ENCODE data around the gene BMPR1A.

DNA sequence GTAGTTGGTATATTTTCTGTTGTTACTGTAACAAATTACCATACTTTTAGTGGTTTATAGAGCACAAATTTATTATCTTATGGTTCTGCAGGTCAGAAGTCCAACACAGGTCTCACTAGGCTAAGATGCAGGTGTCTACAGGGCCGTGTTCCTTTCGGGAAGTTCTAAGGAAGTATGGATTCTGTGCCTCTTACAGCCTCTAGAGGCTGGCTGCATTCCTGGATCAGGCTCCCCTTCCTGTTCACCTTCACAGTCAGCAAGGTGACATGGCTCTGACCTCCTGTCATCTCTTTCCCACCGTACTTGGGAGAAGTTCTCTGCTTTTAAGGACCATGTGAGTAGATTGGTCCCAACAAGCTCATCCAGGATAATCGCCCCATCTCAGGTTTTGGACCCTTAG is 37.3 kb downstream of the BMPR1A start:
- TF ChIP-seq, protein P1, sequence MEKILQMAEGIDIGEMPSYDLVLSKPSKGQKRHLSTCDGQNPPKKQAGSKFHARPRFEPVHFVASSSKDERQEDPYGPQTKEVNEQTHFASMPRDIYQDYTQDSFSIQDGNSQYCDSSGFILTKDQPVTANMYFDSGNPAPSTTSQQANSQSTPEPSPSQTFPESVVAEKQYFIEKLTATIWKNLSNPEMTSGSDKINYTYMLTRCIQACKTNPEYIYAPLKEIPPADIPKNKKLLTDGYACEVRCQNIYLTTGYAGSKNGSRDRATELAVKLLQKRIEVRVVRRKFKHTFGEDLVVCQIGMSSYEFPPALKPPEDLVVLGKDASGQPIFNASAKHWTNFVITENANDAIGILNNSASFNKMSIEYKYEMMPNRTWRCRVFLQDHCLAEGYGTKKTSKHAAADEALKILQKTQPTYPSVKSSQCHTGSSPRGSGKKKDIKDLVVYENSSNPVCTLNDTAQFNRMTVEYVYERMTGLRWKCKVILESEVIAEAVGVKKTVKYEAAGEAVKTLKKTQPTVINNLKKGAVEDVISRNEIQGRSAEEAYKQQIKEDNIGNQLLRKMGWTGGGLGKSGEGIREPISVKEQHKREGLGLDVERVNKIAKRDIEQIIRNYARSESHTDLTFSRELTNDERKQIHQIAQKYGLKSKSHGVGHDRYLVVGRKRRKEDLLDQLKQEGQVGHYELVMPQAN (conservative IDR thresholded peaks at IDR 0.05) = no peak
- TF ChIP-seq NR2C1 (IDR thresholded peaks at IDR 0.05) = no peak
- no peak for TF ChIP-seq POLR2AphosphoS5 (IDR thresholded peaks at IDR 0.05; ENCODE audit: low read length)
- TF ChIP-seq, protein P2, sequence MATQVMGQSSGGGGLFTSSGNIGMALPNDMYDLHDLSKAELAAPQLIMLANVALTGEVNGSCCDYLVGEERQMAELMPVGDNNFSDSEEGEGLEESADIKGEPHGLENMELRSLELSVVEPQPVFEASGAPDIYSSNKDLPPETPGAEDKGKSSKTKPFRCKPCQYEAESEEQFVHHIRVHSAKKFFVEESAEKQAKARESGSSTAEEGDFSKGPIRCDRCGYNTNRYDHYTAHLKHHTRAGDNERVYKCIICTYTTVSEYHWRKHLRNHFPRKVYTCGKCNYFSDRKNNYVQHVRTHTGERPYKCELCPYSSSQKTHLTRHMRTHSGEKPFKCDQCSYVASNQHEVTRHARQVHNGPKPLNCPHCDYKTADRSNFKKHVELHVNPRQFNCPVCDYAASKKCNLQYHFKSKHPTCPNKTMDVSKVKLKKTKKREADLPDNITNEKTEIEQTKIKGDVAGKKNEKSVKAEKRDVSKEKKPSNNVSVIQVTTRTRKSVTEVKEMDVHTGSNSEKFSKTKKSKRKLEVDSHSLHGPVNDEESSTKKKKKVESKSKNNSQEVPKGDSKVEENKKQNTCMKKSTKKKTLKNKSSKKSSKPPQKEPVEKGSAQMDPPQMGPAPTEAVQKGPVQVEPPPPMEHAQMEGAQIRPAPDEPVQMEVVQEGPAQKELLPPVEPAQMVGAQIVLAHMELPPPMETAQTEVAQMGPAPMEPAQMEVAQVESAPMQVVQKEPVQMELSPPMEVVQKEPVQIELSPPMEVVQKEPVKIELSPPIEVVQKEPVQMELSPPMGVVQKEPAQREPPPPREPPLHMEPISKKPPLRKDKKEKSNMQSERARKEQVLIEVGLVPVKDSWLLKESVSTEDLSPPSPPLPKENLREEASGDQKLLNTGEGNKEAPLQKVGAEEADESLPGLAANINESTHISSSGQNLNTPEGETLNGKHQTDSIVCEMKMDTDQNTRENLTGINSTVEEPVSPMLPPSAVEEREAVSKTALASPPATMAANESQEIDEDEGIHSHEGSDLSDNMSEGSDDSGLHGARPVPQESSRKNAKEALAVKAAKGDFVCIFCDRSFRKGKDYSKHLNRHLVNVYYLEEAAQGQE (IDR thresholded peaks at IDR 0.05; ENCODE audit: low read depth, low read length) = no peak

Measured in GM12878 (cell line).